Stomach (tissue), 9 donors: ENCODE results near the gene PLSCR2. TPM values are rescaled to one million over a fixed set of nuclear protein-coding genes. Genes with fewer than 3 reads are reported as not detected.

Experiments
- DNase-seq, 2 donors: peaks; one replicate each; pipeline versions ENCODE4 v3.0.0 to v3.0.0-alpha.2; 2013 to 2019
- H3K27ac ChIP-seq, 5 donors: fragments of 200-600 bp in 4 of 5; sonication (generic) in 4 of 5; one replicate each; pipeline ENCODE4 v1.5.1; 2013 to 2019; ENCODE audit warnings: mild to moderate bottlenecking in 1 of 5, moderate library complexity in 1 of 5
- H3K27me3 ChIP-seq, 3 donors: fragments of 200-600 bp; sonication (generic); one replicate each; pipeline ENCODE4 v1.5.1; 2017 to 2019; ENCODE audit warnings: mixed run types in 1 of 3
- H3K36me3 ChIP-seq, 4 donors: fragments of 200-600 bp; sonication (generic); 1 replicate in 3 of 4; 2 replicates in 1 of 4; pipeline ENCODE4 v1.5.1; 2016 to 2019
- H3K4me1 ChIP-seq, 4 donors: fragments of 200-600 bp; sonication (generic); one replicate each; pipeline ENCODE4 v1.5.1; 2016 to 2019
- H3K4me3 ChIP-seq, 4 donors: fragments of 200-600 bp; sonication (generic) in 3 of 4; one replicate each; pipeline ENCODE4 v1.5.1; 2016 to 2019; ENCODE audit warnings: mild to moderate bottlenecking in 1 of 4
- H3K9me3 ChIP-seq, 4 donors: fragments of 200-600 bp; sonication (generic); one replicate each; pipeline ENCODE4 v1.5.1; 2016 to 2019
- EP300 ChIP-seq: sonication (generic); formaldehyde crosslinking; IDR thresholded peaks from one replicate; pipeline ENCODE4 v1.6.1; 2017; ENCODE audit warnings: antibody characterized with exemption
- POLR2A ChIP-seq, 4 donors: fragments of 450-650 bp; IDR thresholded peaks; one replicate each; pipeline ENCODE4 v1.6.1; 2016; ENCODE audit warnings: antibody characterized with exemption in 4 of 4, control low read depth in 2 of 4, mild to moderate bottlenecking in 1 of 4, moderate library complexity in 1 of 4
- intact Hi-C: fragments of 100-400 bp; cut with DNase I; formaldehyde crosslinking; loops from one replicate; pipeline ENCODE4 v1.15.1; 2023; ENCODE audit warnings: low total_unique reads
- polyA plus RNA-seq, 3 donors: library from polyadenylated mRNA; stranded (reverse); fragments of 200-250 nt; gene quantifications; one replicate each; pipeline ENCODE4 v1.2.3, GENCODE V29; 2013
- total RNA-seq, 5 donors: library from RNA; depleted of rRNA; stranded (reverse); fragments of >200 nt; gene quantifications; one replicate each; pipeline versions ENCODE4 v1.1.0 to v1.2.3, GENCODE V29; 2014 to 2016
- donor health status: healthy with polysubstance abuse.
- donor health status: Bipolar disorder and iron deficiency.
- donor health status: healthy.

The PLSCR2 gene
- total and polyA plus RNA-seq, 8 donors, result 0.20 to 0.73 TPM; not detected in 6

DNA sequence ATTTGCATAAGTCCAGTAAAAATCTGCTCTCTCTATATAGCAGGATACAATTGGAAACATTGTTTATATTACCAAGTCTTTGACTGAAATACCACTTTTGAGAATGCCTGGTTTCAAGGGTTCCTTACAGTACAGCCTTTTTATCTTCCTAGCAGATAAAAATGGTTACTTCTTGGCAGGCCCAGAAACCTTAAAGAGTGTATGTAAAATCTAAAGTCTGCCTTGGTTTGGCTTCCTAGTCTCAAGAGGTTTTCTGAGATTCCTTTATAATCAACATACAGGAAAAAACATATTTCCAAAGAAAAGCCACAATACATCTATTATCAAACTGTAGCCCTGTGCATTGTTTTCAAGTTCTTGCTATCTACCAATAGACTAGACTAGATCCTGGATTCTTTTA is 84.6 kb downstream of the PLSCR2 start:
- no peak for DNase-seq
- TF ChIP-seq EP300 (no peak), POLR2A (IDR thresholded peaks at IDR 0.05) (no peak)
- Histone ChIP-seq H3K36me3 (no peaks in the 10 kb centered on the region), H3K27ac (no peak overlapping the region), H3K27me3 (no peaks in the 10 kb centered on the region), H3K4me1 (no peaks in the 10 kb centered on the region), H3K9me3 (no peaks in the 10 kb centered on the region), H3K4me3 (no peak overlapping the region)
- intact Hi-C loops, result no loop called here

Other genes with a start within 250 kb of the PLSCR2 start
- 10 to 100 TPM in 4 of 5 donors, 1 to 10 TPM in 1; 6.1 to 76.3 (median 43.2) TPM for gene PLSCR4, start 218.5 kb downstream of the PLSCR2 start, total RNA-seq
- gene PLSCR4, start 218.5 kb downstream of the PLSCR2 start, polyA plus RNA-seq, result 10 to 100 TPM in 2 of 3 donors, 1 to 10 TPM in 1; 7.3 to 15.0 (median 11.7) TPM
- gene PLSCR1, start 75.0 kb upstream of the PLSCR2 start, total RNA-seq, result 100 to 1,000 TPM in 2 of 5 donors, 10 to 100 TPM in 3; 18.7 to 506 (median 90.3) TPM
- gene PLSCR1, start 75.0 kb upstream of the PLSCR2 start, polyA plus RNA-seq, result 10 to 100 TPM; 31.5 to 66.4 (median 48.4) TPM
- not detected for gene PLSCR5, start 135.8 kb upstream of the PLSCR2 start, total RNA-seq
- gene PLSCR5, start 135.8 kb upstream of the PLSCR2 start, polyA plus RNA-seq, result not detected